ENCODE data around the gene DPYD. TPM values are rescaled to one million over a fixed set of nuclear protein-coding genes. Genes with fewer than 3 reads are reported as not detected.

DPYD gene
- total and polyA plus RNA-seq, 4 donors = 17.7 to 99.3 (median 74.4) TPM

GRCh38 chr1:97033949-97034348 lies 886.9 kb downstream of the DPYD start:
- Histone ChIP-seq H3K9ac (ENCODE audit: insufficient read depth in 1 of 2, low read length in 2 of 2) (no peak overlapping the region), H3K36me3 (ENCODE audit: control insufficient read depth in 4 of 4, insufficient read depth in 4 of 4, low read length in 4 of 4) (no peaks in the 10 kb centered on the region), H3K27ac (ENCODE audit: low read depth in 1 of 2, low read length in 1 of 2) (no peak overlapping the region), H3K4me3 (no peak overlapping the region), H3K9me3 (ENCODE audit: control insufficient read depth in 4 of 4, insufficient read depth in 3 of 4, low read length in 3 of 4) (peaks cover 0 to 2% (median under 1%) of the 10 kb centered on the region in 4 donors), H3K27me3 (ENCODE audit: control insufficient read depth in 3 of 3, insufficient read depth in 3 of 3, low read length in 2 of 3) (no peaks in the 10 kb centered on the region), H3K4me1 (ENCODE audit: control insufficient read depth in 5 of 5, insufficient read depth in 5 of 5, low read length in 5 of 5) (no peaks in the 10 kb centered on the region)
- TF ChIP-seq, protein P1, sequence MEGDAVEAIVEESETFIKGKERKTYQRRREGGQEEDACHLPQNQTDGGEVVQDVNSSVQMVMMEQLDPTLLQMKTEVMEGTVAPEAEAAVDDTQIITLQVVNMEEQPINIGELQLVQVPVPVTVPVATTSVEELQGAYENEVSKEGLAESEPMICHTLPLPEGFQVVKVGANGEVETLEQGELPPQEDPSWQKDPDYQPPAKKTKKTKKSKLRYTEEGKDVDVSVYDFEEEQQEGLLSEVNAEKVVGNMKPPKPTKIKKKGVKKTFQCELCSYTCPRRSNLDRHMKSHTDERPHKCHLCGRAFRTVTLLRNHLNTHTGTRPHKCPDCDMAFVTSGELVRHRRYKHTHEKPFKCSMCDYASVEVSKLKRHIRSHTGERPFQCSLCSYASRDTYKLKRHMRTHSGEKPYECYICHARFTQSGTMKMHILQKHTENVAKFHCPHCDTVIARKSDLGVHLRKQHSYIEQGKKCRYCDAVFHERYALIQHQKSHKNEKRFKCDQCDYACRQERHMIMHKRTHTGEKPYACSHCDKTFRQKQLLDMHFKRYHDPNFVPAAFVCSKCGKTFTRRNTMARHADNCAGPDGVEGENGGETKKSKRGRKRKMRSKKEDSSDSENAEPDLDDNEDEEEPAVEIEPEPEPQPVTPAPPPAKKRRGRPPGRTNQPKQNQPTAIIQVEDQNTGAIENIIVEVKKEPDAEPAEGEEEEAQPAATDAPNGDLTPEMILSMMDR (IDR thresholded peaks at IDR 0.05; ENCODE audit: control extremely low read depth, extremely low read depth) = no peak
- no peak for DNase-seq
- ATAC-seq (ENCODE audit: insufficient read depth, low FRiP score) = no peak
- WGBS, 2 donors = 43 to 65% methylated on average over 2 of the region's 2 CpGs

Data from lung (tissue), 12 donors.